ACHN (cell line): ENCODE data around the gene FAM90A1.
"Not testable (repeated sequence)": the region's sequence is repeated elsewhere in the genome, so short reads cannot be mapped to it uniquely, and the experiment has no call there.

Source experiments
- DNase-seq: peaks from one replicate; pipeline ENCODE4 v3.0.0-alpha.2; 2015
- in situ Hi-C: cut with HindIII; loops from 2 replicates; pipeline ENCODE4 v1.10.0; 2017; ENCODE audit warnings: low sequenced_read_pairs, low pct_ligation_motif_present, low pct_unique_long_range_greater_than_20kb

FAM90A1 gene, protein sequence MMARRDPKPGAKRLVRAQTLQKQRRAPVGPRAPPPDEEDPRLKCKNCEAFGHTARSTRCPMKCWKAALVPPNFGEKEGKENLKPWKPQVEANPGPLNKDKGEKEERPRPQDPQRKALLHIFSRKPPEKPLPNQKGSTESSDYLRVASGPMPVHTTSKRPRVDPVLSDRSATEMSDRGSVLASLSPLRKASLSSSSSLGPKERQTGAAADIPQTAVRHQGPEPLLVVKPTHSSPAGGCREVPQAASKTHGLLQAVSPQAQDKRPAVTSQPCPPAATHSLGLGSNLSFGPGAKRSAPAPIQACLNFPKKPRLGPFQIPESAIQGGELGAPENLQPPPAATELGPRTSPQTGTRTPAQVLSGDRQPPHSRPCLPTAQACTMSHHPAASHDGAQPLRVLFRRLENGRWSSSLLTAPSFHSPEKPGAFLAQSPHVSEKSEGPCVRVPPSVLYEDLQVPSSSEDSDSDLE

DNA sequence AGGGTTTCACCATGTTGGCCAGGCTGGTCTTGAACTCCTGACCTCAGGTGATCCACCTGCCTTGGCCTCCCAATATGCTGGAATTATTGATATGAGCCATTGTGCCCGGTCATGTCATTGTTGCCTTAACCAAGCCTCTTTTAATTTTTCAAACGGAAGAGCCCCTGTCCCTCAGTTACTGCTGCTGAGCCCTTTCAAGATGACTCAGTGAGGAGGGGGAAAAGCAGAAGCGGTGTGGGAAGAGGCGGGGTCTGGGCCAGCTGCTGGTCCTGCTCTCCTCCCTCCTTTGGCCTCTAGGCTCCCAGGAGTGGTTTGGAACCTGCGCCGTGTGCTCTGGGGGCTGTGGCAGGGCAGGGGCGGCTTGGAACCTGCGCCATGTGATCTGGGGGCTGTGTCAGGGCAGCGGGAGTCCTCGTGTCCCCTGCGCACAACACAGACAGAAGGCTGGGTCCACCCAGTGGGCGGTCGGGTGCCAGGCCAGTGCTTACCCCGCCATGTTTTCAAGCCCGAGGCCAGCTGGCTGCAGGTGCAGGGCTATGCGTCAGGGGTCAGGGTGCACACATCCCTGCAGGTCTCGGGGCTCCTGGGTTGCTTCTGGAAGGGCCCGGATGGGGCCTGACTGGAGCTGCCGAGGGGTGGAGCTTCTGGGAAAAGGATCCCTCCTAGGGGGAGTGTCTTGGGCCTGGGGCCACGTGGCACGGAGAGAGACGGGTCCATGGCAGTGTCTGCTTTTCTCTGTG lies at the start of gene FAM90A1:
TSS of gene FAM90A1 (minus strand) at position 627 of the 740 bp plus-strand sequence. CDS start 2,786 bp downstream, outside the sequence.
- in situ Hi-C loops = not testable (repeated sequence)
- DNase-seq = peak; percentile 54

DNA sequence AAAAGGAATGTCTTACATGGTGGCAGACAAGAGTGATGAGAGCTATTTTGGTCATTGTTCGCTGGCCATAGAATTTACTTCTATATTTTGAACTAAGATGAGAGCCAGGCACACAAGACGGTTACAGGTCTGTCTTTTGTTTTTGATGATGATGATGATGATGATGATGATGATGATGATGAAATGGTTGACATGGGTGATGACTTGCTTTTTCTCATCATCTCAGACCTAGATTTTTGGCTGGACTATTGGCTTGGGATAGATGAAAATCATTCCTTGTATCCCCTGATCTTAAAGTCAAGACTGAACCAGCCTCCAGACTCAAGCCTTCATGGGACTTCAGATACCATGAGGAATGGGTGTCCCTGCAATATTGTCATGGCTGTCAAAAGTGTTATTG lies 49.0 kb upstream of the FAM90A1 start:
- DNase-seq, in situ Hi-C loops: not testable (repeated sequence)

DNA sequence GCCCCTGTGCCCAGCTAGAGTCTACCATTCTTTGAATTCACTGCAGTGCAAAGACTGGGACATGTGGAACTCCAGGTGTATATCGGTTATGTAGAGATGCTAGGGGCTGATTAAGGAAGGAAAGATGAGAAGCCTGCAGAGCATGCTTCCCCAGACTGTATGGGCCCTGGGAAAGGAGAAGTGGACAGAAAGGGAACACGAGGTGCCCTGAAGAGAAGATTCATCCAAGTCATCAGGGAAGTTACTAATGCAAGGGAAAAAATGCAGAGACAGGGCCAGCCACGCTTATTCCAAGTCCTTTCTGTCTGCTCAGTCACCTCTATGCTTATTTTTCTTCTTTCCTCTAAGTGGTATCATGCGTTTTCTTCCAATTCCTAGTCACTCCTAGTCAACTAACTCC lies 39.3 kb upstream of the FAM90A1 start:
- DNase-seq, in situ Hi-C loops: not testable (repeated sequence)

DNA sequence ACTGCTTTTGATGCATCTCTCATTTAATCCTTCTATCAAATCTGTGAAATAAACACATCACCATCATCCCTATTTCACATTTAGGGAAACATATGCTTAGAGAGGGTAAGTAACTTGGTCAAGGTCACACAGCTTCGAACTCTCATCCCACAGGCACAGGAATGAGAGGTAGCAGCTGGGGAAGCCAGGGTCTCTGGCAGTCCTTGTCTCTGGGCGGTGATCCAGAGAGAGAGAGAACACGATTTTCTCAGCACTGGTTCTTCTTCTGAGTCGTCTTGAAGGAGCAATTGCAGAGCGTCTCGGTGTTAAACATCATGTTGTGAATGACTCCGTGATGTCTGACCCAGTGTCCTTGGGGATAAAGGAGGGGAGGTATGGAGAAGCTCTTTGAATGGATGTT lies 36.8 kb upstream of the FAM90A1 start:
- in situ Hi-C loops, DNase-seq: not testable (repeated sequence)

GRCh38 chr12:8261111-8261554 lies 33.7 kb upstream of the FAM90A1 start:
- in situ Hi-C loops = not testable (repeated sequence)

DNA sequence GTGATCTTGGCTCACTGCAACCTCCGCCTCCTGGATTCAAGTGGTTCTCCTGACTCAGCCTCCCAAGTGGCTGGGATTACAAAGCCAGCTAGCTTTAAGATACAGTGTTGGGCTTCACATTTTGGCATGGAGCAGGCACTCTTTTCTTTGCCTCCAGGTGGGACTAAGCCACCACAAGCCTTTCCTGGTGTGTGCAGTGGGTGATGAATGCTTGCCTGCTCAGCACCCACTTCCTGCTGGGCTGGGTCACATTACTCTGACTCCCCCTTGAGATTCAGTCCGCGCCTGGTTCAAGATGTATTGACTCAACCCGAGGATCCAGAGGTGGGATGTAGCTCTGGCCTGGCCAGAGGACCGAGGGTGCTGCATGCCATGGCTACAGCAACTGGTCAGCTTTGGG lies 28.9 kb upstream of the FAM90A1 start:
- DNase-seq, in situ Hi-C loops: not testable (repeated sequence)

More at GRCh38 chr12:8261111-8261554, 33.7 kb upstream of the FAM90A1 start:
- not testable (repeated sequence) for DNase-seq

DNA sequence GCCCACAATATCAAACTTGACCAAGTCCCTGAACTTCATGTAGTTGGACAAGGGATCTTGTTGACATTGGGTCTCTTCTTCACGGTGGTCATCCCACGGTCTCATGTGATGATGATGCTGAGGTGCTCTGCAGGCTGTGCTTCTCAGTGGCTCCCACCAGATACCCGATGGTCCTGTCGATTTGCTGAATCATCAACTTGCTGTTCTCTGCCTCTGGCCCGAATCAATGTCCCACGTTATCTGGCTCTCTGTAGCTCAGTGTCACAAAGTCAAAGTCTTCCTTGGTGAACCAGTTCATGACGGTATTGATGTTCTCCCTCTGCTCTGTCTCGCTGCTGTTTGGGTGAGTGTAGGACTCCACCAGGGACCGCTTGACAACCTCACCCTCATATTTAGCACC lies 27.3 kb upstream of the FAM90A1 start:
- DNase-seq, in situ Hi-C loops: not testable (repeated sequence)

- DNase-seq, in situ Hi-C loops: not testable (repeated sequence)
Observed at GRCh38 chr12:8252056-8252818, 24.8 kb upstream of the FAM90A1 start.

- DNase-seq = peak; percentile 10
- in situ Hi-C loops = not testable (repeated sequence)
Observed at GRCh38 chr12:8251616-8252015, 24.2 kb upstream of the FAM90A1 start.

- DNase-seq, in situ Hi-C loops: not testable (repeated sequence)
Observed at GRCh38 chr12:8246941-8247535, 19.6 kb upstream of the FAM90A1 start.

GRCh38 chr12:8243682-8244161 lies 16.3 kb upstream of the FAM90A1 start:
- DNase-seq, in situ Hi-C loops: not testable (repeated sequence)

- in situ Hi-C loops = not testable (repeated sequence)
- DNase-seq = peak; percentile 96
Observed at GRCh38 chr12:8242880-8243681, 15.7 kb upstream of the FAM90A1 start.

- DNase-seq, in situ Hi-C loops: not testable (repeated sequence)
Observed at GRCh38 chr12:8242622-8242879, 15.1 kb upstream of the FAM90A1 start.

- in situ Hi-C loops = not testable (repeated sequence)
- peak; percentile 45 for DNase-seq
Observed at GRCh38 chr12:8241917-8242621, 14.7 kb upstream of the FAM90A1 start.

GRCh38 chr12:8240340-8241114 lies 13.1 kb upstream of the FAM90A1 start:
- in situ Hi-C loops = not testable (repeated sequence)

DNA sequence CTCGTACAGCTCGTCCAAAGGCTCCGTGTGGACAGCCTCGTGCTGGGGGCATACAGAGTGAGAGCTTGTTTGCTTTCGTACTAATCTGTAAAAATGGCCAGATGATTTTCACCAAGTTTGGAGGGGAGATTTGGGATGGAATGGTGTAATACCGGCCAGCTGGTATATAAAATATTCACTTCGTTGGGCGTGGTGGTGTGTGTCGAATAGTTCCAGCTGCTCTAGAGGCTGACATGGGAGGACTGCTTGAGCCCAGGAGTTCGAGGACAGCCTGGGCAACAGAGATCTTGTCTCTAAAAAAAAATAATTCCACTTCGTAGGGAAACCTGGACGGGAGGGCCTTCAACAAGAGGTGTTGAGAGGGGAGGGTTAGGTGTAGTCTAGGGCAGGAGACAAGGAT lies 9.6 kb upstream of the FAM90A1 start:
- DNase-seq, in situ Hi-C loops: not testable (repeated sequence)

More at GRCh38 chr12:8240340-8241114, 13.1 kb upstream of the FAM90A1 start:
- not testable (repeated sequence) for DNase-seq
